Calu3 (cell line): Measurements from ENCODE around the gene TMEM151B. TPM values are rescaled to one million over a fixed set of nuclear protein-coding genes. Genes with fewer than 3 reads are reported as not detected.
A peak's percentile ranks its signal among the peaks of the same experiment; 100 is the strongest.

Source experiments
- BruUV-seq: library from RNA; stranded (reverse); fragments of 400-500 nt; replicated peaks from 2 replicates; lab custom pipeline; 2021; lab: Mats Ljungman, UMichigan
- CTCF ChIA-PET: fragments of 300-600 bp; sonication (Branson Sonifier 250); formaldehyde crosslinking; loops from one replicate; lab custom pipeline; 2022; ENCODE audit warnings: antibody characterized with exemption; lab: Charles Lee
- DNase-seq: peaks from one replicate; pipeline ENCODE4 v3.0.0; 2022
- H3K27ac Mint-ChIP-seq: one replicate; pipeline ENCODE4 v1.8.0; 2022; ENCODE audit warnings: mixed read lengths; ENCODE audit not compliant: unreplicated experiment
- H3K27me3 Mint-ChIP-seq: one replicate; pipeline ENCODE4 v1.8.0; 2022; ENCODE audit warnings: mixed read lengths; ENCODE audit not compliant: unreplicated experiment
- H3K36me3 Mint-ChIP-seq: one replicate; pipeline ENCODE4 v1.8.0; 2022; ENCODE audit warnings: mild to moderate bottlenecking, moderate library complexity, mixed read lengths; ENCODE audit not compliant: insufficient read depth, unreplicated experiment
- H3K4me1 Mint-ChIP-seq: one replicate; pipeline ENCODE4 v1.8.0; 2022; ENCODE audit warnings: mild to moderate bottlenecking, low read depth, mixed read lengths; ENCODE audit not compliant: unreplicated experiment
- H3K4me3 Mint-ChIP-seq: one replicate; pipeline ENCODE4 v1.8.0; 2022; ENCODE audit warnings: mild to moderate bottlenecking, low read depth, moderate library complexity, mixed read lengths; ENCODE audit not compliant: unreplicated experiment
- H3K9me3 Mint-ChIP-seq: one replicate; pipeline ENCODE4 v1.8.0; 2022; ENCODE audit warnings: low read depth, mixed read lengths; ENCODE audit not compliant: unreplicated experiment
- intact Hi-C: fragments of 100-400 bp; cut with micrococcal nuclease; formaldehyde crosslinking; loops from one replicate; pipeline ENCODE4 v1.10.0; 2022; ENCODE audit not compliant: unreplicated experiment
- total RNA-seq: library from RNA; stranded (reverse); gene quantifications from 2 replicates; pipeline ENCODE4 v1.2.3, GENCODE V29; 2022
- TF ChIP-seq, protein P1 (sequence below): fragments of 200-600 bp; IDR thresholded peaks from one replicate; pipeline ENCODE4 v1.8.0; 2022; ENCODE audit warnings: antibody characterized with exemption; ENCODE audit not compliant: unreplicated experiment

TMEM151B gene
- total RNA-seq, 1 experiment from 2014 or later: not detected

DNA sequence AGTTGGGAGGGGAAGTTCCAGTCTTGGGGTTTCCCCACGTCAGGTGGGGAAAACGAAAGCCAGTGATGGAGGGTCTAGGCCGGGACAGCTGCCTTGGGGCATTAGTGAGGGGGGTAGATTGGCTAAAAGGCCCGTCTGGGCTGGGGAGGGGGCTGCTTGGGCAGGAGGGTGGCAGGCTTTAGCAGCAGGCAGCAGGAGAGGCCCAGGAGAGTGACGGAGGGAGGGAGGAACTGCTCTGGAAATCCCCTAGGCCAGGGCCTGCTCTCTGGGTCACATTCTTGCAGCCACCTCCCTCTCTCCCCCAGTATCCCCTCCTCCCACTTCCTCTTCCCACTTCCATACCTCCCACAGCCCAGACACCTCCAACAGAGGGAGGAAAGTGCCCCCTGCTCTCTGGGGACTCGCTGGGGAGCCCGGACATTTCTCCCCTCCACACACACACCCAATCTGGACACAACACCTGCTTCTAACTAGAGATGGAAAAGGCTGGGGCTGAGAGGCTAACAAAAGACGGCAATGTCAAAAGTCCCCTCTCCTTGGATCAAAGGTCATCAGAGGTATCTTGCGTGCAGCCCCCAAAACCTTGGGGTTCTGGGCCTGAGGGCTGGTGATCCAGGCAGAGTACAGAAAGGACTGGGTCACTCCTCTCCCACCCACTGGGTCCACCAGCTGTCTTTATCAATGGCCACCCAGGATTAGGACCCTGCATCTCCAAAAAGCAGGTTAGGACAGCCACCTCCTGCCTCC, 6.7 kb upstream of the TMEM151B start:
- BruUV-seq: TSS peak; percentile 97
- peaks cover 58% of the 10 kb centered on the region for H3K36me3 Mint-ChIP-seq
- intact Hi-C loops: no loop called here
- CTCF ChIA-PET: interaction anchor here (0.5 to 1.3 kb wide), 3 partner anchors 26 to 91 kb away, joined by 3 to 5 read pairs (median 3); no protein-coding TSS in a partner anchor
- H3K9me3 Mint-ChIP-seq: no peaks in the 10 kb centered on the region
- peaks cover 25% of the 10 kb centered on the region for H3K27me3 Mint-ChIP-seq
- TF ChIP-seq, protein P1, sequence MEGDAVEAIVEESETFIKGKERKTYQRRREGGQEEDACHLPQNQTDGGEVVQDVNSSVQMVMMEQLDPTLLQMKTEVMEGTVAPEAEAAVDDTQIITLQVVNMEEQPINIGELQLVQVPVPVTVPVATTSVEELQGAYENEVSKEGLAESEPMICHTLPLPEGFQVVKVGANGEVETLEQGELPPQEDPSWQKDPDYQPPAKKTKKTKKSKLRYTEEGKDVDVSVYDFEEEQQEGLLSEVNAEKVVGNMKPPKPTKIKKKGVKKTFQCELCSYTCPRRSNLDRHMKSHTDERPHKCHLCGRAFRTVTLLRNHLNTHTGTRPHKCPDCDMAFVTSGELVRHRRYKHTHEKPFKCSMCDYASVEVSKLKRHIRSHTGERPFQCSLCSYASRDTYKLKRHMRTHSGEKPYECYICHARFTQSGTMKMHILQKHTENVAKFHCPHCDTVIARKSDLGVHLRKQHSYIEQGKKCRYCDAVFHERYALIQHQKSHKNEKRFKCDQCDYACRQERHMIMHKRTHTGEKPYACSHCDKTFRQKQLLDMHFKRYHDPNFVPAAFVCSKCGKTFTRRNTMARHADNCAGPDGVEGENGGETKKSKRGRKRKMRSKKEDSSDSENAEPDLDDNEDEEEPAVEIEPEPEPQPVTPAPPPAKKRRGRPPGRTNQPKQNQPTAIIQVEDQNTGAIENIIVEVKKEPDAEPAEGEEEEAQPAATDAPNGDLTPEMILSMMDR: no peak
- peak overlapping the region; percentile 80 for H3K27ac Mint-ChIP-seq
- peak; percentile 65 for DNase-seq
- H3K4me3 Mint-ChIP-seq: peak overlapping the region; percentile 98
- H3K4me1 Mint-ChIP-seq: peaks cover 45% of the 10 kb centered on the region

DNA sequence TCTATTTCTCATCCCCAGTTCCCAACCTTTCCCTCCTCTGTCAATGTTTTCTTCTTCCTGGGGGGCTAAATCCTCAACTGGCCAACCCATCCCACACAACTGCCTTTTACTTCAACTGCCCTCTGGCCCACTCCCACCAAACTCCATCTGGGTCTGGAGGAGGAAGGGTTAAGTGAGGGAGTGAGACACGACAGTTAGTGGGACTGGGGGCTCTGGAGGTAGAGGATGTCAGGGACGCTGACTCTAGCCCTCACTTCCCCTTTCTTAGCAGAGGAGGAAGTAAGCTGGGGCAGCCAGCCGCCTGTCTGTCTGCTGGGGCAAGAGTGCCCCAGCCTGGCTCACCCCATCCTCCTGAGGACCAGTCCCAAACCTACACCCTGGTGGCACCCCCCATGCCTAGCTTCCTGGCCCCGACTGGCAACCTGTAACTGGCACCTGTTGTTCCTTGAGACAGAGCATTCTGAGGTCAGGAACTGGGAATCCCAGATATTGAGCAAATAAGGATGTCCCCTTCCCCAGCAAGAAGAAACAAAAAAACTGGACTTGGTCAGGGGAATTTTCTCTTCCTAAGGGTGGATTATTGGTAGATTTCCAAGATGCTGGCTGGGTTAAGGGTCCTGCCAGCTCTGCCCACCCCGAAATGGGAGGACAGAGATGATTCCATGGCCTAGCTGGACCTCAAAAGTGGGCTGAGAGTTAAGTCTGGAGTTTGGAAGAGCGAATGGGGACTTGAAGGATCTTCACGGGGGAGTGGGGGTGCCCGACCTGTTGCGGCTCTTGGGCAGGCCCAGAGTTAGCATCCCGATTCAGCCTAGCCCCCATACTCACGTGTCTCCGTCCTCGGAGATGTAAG, 5.9 kb upstream of the TMEM151B start:
- CTCF ChIA-PET: interaction anchor here (0.6 to 1.4 kb wide), 5 partner anchors 13 to 543 kb away, joined by 3 to 5 read pairs (median 3); partner anchors contain the start of gene AARS2
- TF ChIP-seq, protein P1: no peak
- peaks cover 53% of the 10 kb centered on the region for H3K36me3 Mint-ChIP-seq
- H3K9me3 Mint-ChIP-seq: no peaks in the 10 kb centered on the region
- intact Hi-C loops: no loop called here
- peaks cover 34% of the 10 kb centered on the region for H3K27me3 Mint-ChIP-seq
- peak; percentile 43 for DNase-seq
- H3K27ac Mint-ChIP-seq: peak overlapping the region; percentile 80
- H3K4me3 Mint-ChIP-seq: peak overlapping the region; percentile 98
- BruUV-seq: no TSS peak
- peaks cover 39% of the 10 kb centered on the region for H3K4me1 Mint-ChIP-seq

DNA sequence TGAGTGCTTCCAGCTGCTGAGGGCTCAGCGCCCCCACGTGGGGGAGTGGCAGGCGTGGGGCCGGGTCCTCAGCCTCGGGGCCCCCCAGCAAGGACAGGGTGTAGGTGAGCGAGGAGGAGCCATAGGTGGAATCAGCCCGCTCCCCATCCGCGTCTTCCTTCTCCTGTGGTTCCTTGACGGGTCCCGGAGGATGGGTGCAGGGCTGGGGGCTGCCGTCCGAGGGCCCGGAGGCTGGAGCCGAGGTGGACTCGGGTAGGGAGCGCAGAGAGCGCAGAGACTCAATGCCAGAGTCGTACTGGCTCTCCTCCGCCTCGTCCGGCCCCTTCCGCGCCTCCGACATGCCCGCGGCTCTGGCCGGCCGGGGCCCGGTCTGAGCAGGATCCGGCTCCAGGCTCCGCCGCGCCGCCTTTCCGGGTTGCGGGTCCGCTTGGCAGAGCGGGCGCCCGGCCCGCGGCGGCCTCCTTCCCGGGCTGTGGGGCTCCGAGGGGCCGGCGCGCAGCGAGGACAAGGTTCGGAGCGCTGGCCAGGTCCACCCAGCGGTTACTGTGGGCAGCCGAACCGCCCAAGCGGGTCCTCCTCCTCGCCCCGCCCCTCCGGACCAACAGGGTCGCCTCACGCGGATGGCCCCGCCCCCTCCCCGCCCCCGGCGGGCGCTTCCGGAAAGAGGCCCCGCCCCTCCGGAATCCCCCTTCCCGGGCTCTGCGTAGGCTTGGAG, 5.1 kb upstream of the TMEM151B start, which contains the start of gene NFKBIE:
TSS of gene NFKBIE (minus strand) at position 545 of the 715 bp plus-strand sequence. CDS start at position 340, 205 bp downstream.
- peak within 1 kb of the TSS; percentile 80 for H3K27ac Mint-ChIP-seq
- TF ChIP-seq, protein P1: peak; percentile 52
- CTCF ChIA-PET: interaction anchor here (0.6 to 1.4 kb wide), 2 partner anchors 48 to 544 kb away, joined by 3 to 5 read pairs; partner anchors contain the start of gene AARS2
- peaks cover 39% of the 10 kb centered on the region for H3K4me1 Mint-ChIP-seq
- H3K36me3 Mint-ChIP-seq: peaks cover 49% of the 10 kb centered on the region
- peak; percentile 99 for DNase-seq
- TSS peak; percentile 64 for BruUV-seq
- intact Hi-C loops: no loop called here
- no peaks in the 10 kb centered on the region for H3K9me3 Mint-ChIP-seq
- H3K27me3 Mint-ChIP-seq: peaks cover 41% of the 10 kb centered on the region
- H3K4me3 Mint-ChIP-seq: peak within 1 kb of the TSS; percentile 98
